ENCODE data around the gene TMEM132D.

TMEM132D gene

DNA sequence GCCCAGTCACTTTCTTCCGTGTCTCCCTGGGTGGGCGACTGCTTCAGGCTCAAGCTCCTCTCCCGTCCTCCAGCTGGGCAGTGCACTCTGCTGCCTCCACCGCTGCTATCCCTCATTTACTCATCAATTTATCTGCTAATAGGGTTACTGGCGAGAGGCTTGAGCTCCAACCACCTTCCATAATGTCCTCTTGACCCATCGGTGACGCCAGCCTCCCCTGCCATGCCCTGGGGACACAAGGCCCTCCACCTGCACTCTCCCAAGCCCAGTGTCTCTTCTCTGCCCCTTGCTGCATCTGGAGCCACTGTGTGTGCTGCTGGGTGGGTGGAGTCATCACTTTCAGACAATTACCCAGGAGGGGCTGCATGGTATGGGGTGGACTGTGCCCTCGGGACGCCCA is 78.5 kb downstream of the TMEM132D start:
- no peak for DNase-seq

DNA sequence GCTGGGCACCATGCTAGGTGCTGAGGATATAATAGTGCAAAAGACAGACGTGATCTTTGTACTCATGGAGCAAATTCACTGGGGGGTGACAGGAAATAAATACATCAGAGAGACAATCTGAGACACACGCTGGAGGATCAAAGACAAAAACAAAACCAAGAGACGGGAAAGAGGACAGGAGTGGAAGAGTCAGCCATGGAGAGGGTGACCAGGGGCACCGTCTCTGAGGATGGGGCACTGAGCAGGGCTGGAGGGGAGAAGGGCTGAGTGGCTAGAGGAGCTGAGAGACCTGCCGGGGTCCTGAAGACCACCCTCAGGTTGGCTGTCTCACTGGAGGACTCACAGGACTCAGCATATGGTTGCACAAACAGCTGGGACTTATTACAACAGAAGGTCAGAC is 81.9 kb downstream of the TMEM132D start:
- no peak for DNase-seq

DNA sequence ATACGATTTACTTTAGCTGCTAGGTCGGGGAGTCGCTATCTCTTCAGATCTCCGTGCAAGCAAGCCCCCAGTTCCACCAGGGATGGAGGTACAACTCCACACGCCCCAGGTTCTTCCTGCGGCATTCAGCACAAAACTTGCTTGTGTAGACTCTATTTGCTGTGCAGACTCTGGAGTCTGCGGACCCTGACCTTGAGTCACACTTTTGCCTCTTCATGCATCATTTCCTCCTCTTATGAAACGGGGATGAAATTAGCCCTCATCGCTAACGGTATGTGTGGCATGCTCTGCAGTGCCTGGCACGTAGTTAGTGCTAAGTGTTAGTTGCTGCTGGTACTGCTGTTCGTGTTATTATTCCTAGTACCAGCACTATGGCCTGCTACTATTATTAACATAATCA is 84.4 kb downstream of the TMEM132D start:
- no peak for DNase-seq

DNA sequence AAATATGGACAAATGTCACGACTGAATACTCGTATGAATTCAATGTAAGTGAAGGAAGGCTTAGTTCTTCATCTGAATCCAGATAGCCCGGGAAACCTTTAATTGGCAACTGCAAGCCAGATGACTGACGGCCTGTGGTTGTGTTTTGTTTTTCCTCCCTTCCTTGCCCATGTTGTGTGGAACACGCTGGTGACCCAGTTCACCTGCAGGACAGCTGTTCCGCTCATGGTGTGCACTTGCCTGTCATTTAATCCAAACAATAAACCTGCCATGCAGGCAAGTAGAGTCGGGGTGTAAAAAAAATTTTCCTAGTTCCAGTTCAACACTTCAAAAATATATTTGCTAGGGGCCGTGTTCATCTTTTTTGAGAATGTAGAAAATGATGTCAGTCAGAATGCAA is 88.0 kb downstream of the TMEM132D start:
- DNase-seq = no peak

DNA sequence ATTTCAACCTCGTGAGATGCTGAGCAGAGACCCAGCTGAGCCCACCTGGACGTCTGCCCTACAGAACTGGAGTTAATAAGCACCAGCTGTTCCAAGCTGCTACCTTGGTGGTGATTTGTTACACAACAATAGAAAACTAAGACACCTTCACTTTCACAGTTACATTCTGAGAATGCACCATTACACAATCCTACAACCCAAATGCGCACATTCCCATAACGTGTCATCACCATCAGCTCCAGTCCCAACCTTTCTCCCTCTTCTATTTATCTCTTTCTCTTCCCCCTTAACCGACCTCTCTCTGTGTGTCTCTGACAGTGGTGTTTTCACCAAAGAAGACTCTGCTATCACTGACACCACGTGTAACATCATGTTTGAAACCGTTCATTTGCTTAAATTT is 91.9 kb downstream of the TMEM132D start:
- no peak for DNase-seq

DNA sequence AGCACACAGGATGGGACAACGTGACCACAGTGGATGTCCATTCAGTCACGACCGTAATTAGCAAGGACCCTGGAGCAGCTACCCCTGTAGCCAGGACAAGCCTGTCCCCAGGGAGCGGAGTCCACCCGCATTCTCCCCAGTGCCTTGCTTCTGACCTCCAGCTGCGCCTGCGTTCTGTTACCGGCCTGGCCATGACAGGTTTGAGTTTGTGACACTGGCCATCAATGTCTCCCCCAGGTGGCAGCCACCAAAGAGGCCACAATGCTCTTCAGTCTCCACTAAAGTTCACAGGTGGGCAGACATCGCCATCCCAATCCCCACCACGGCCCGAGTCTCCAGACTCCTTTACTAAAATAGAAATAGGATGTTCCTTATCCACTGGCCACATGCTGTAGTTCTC is 96.7 kb downstream of the TMEM132D start:
- no peak for DNase-seq

DNA sequence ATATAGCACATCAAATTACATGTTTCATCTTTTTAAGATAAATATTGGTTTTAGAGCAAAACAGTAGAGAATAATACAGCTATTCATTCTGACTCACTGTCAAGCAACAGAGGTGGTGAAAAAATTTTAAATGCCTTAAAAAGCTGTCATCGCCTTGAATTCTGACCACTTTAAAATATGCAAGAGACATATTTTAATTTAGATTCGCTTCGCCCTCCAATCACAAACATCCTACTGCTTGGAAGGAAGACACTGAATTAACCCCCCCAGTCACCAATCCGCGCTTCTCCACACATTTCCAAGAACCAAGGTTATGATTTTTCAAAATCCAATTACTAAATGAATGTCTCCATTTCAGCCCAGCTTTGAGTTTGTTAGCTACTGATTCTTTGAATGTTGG is 112.4 kb downstream of the TMEM132D start:
- no peak for DNase-seq

DNA sequence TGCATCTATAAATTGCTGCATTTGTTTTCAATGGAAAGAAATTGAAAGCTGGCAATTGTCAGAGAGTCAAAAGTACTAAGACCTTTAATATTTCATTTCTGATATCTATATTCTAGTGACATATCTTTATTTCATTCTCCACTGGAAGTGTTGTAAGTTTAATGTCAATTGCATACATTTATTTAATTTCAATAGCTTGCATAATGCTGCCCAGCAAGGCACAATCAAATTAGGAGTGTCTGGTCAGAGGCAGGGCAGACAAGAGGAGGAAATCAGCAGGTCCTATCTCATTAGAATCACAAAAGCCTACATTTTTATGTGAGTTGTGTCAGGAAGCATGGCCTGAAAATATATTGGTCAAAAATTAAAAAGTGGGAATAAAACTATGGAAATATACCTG is 112.9 kb downstream of the TMEM132D start:
- DNase-seq = no peak

DNA sequence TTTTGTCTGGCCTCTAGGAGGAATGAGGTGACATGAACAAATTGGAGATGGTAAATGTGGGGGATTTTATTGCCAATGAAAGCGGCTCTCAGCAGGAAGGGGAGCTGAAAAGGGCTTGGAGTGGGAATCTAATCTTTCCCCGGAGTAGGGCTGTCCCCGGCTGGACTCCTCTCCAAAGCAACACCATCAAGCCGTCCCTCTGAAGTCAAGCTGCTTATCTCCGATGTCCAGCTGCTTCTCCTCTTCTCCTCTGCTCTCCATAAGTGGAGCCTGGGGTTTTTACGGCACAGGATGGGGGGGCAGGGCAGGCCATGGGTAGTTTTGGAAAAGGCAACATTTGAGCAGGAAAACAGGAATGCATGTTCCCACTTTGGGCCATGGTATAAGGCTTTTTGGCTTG is 113.5 kb downstream of the TMEM132D start:
- no peak for DNase-seq

DNA sequence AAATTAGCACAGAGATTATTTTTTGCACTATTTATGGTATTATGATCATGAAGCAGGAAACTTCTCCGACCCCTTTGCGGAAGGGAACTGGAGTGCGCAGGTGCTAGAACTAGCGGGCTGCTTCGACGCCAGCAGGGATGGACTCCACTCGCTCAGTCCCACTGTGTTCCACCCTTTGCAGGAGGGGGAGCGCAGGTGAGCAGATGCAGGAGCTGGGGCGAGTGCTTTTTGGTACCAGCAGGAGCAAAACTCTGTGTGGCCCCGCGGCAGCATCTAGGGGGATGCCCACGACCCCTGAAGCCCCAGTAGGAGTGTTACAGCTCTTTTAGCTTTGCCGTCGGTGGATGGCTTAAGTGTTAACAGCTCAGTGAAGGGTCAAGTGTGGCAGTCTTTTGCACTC is 113.9 kb downstream of the TMEM132D start:
- DNase-seq = no peak

DNA sequence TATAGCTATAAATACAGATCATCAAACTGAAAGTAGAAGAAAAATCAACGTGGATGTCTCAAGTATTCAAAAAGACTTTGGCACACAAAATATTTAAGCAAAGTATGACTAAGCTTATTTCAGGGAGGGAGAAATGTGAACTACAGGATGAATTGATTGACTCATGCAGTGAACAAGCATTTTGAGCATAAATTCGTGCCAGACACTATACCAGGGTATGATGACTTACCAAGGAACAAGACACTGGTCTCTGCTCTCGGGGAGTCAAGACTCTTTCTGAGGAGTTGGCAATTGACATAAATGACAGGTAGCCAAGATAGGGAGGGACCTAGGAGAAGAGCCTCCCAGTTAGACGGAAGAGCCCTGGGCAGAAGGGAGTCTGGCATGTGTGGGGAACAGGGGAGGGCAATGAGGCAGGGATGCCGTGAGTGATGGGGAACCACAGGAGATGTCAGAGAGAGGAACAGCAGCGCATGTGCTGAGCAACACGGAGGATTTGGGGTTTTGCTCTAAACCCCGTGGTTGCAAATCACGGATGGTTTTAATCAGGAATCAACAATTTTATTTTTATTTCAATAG is 115.2 kb downstream of the TMEM132D start:
- no peak for DNase-seq

DNA sequence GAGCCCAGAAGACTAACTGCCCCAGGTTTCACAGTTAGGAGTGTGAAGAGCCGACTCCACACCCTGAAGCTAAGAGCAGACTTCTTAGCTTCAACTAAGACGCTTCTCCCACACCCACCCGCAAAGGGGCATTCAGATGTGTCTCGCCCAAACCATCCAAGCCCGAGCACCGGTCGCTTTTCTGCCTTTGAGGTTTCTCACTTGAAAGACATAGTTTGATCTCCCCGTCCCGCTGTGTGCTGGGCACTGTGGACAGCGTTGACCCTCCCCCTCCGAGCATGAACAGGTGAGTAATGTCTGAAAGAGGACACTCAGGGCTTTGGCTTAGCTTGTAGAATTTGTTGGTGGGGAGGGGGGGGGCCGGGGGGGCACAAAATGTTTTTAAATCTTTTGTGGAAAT is 123.8 kb downstream of the TMEM132D start:
- no peak for DNase-seq

DNA sequence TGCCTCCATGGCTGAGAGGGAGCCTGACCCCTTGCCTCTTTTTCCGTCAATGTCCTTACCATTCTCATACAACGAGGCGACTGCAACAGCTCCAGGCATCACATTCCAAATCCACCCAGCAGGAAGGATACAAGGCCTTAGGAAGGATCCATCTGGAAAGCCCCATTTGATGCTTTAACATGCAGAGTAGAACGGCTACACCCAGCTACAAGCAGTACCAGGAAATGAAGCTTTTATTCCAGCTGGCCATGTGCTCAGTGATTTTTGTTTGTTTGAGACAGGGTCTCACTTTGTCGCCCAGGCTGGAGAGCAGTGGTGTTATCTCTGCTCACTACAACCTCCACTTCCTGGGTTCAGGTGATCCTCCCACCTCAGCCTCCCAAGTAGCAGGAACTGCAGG is 124.8 kb downstream of the TMEM132D start:
- no peak for DNase-seq

DNA sequence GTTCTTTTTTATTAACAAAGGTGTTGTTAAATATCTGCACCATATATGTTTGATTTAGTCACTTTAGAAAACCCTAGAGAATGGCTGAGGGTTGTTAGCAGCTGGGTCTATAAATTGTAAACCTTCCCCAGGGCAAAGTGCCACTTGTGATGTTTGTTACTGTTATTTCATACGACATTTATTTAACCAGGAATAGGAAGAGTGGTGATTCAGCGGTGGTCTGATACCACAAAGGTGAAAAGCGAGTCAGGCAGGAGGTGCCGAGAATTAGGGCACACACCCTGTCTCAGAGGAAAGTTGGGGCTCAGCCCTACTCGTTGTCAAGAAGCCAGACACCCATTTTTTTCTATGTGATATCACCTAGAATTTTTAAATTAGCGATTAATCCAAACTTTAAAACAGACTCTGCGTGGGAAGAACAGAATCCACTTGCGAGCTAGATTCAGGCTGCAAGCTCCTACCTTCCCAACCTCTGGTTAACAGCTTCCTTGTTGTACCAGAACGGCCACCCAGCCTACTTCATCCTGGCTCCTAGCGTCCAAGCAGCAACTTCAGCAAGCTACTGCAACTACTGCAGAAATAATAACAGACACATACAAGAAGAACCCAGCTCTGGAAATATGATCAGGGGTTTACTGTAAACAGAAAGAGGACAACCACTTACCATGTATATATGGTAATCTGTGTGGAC is 126.7 kb downstream of the TMEM132D start:
- no peak for DNase-seq

DNA sequence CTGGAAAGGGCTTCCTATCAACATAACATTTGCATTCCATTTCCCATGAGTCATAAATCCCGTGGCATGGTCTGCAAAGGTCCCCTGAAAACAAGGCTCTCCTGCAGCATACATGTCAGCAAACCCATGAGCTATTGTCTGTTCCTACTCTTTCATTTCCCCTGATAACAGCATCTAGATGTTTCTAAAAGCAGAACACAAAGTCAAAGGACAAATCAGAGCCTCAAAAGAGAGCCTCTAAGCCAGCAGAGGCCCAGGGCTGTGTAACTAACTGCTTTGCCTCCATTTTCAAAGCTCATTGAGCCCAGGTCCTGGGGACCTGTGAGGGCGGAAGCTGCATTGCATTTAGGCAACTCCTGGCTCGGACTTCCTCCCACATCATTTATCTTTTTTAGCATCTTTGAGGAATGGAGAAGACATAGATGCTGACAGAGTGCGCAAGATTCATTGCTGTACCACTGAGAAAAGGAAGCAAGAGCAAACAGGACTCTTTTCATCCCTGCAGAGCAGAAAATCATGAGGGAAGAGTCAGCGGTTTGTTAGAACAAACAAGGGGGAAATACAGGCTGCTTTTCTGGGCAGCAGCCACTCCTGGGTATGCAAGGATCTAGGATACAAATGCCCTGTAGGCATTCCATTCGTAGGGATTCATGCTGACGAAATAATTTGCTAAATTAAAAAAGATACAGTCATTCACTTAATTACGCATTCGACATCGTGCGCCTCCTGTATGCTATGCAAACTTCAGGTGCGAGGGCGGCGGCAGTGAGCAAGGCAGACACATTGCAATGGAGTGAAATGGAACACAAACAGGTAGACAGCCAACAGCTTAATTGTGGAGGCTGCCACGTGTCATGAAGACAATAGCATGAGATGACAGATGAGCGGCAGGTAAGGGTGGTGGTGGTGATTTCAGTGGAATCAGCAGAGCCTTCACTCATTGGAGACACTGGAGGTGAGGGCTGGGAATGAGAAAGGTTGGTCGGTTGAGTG is 131.0 kb downstream of the TMEM132D start:
- DNase-seq = no peak

DNA sequence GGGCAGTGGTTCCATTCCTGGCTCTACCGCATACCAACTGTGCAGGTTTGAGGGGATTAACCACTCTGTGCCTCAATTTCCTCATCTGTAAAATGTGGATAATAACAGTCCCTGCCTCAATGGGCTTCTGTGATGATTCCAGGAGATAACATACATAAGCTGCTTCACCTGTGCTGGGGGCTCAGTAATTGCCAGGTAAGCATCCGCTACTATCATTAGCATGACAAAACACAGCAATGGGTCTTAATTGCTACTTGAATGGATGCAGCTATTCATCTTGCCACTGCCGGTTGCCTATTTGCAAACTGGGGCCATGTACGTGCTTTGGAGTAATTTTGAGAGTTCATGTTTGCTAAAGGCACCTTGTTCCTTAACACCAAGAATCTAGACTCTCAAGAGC is 132.6 kb downstream of the TMEM132D start:
- DNase-seq = no peak

DNA sequence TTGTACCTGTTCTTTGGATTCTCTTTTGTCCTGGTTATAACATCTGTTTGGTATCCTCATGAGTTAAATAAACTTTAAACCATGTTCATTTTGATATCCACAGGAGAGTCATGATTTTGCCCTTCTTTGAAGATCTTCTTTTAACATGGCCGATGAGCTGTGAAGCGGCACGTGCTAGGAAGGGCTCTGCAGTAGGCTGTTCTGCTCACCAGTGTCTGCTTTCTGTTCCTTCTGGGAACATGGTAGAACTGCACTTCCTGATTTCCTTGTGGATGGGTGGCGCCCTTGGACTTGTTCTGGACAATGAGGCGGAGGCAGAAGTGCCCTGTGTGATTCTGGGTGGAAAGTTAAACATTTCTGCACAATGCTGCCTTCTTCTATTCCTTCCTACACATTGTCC is 138.1 kb downstream of the TMEM132D start:
- no peak for DNase-seq

DNA sequence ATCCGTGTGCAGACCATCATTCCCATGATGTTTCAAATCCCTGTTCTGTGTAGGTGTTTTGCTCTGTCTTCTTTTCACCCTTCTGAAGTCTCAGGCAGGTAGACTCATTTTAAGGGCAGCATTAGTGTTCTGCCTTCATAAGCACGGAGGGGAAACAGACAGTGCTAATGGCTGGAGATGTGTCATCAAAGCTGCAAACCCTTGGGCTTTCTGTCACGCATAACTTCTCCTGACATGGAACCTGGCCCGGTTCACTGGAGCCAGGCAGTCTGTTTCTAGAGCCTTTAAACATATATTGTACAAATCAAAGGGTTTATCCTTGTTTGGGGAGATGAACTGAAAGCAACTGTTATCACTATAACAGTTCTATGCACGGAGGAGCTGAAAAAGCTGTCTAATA is 141.4 kb downstream of the TMEM132D start:
- no peak for DNase-seq

DNA sequence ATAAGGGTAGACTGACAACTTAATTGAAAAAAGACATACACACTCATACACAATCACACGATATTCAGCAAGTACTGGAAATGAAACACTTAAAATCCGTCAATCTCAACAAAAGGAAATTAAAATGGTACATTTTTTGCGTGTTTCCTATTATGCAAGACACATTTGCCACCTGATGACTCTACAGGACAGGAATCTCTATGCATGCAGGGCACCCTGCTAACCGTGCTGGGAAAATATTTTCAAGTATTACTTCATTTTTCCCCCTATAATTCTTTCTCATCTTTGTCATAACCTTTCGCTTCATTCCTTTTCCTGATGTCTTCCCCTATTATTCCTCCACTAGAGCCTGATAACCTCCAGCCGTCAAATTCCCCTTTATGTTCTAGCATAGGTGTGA is 150.2 kb downstream of the TMEM132D start:
- no peak for DNase-seq

DNA sequence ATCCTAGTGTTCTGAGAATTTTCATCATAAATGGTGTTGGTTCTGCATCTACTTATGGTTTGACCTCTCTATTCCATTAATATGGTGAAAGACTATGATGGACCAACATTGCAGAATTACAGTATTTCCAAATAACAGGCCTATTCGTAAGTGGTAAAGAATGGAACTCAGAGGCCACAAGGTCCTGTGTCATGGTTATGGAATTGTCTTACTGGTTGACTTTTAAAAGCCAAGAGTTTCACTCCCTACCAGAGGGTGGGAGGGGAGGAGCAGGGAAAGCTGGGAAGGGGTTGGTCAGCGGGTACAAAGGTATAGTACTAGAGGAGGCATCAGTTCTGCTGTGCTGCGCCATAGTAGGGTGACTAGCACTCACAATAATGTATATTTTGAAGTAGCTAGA is 153.4 kb downstream of the TMEM132D start:
- no peak for DNase-seq

DNA sequence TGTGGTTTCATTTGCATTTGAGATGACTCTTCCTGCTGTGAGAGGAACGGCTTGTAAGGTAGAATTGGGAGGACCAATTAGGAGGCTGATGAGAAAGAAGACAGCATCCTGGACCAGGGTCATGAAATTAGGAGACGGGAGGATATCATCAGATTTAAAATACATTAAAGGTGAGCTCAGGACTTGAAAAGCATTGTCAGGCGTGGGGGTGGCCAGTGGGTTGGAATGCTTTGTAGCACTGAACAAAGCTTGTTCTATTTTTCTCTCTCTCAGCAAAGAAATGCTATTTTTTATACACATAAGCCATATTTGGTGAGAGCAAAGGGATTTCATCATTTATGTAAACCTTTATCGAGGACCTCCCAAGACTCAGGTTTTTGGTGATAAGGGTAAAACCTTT is 157.5 kb downstream of the TMEM132D start:
- DNase-seq = no peak

DNA sequence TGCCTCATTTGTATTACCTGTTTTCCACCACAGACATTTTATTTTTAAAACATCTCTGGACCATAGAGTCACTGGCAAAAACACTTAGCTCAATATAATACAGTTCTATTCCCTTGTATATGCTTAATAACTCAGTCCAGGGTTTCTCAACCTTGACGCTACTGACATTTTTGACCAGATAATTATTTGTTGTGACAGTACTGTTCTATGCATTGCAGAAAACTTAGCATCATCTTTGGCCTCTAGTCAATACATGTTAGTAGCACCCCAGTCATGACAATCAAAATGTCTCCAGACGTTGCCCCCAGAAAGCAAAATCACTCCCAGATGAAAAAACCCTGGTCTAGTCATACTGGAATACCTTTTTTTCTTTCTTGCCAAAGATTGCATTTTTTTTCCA is 174.7 kb downstream of the TMEM132D start:
- DNase-seq = no peak

DNA sequence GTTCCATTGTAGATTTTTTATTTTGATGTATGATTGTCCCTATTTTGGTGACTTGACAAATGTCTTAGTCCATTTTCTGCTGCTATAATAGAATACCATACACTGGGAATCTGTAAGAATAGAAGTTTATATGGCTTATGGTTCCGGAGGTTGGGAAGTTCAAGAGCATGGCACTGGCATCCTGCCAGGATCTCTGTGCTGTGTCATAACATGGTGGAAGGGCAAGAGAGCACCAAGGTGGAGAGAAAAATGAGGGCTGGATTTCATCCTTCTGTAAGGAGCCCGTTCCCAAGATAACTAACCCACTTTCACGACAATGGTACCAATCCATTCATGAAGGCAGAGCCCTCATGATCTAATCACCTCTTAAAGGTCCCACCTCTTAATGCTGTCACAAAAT is 176.7 kb downstream of the TMEM132D start:
- no peak for DNase-seq

DNA sequence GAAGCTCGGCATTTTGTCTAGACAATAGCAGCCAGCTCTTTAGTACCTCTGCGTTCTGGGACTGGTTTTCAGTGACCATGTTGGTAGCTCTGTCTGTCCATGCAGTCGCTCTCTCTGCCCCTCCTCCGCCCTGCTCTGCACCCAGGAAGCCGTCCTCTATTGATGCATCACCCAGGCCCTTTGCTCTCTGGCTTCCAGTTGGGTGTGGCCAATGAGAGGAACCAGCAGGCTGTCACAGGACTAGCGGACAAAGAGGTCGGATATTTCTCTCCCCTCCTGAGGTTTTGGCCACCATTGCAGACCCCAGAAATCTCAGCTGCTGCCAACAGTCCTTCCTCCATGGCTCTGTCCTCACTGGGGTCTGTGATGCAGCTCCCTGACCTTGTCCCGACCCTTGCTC is 180.6 kb downstream of the TMEM132D start:
- DNase-seq = no peak
